ES-I3 (cell line): ENCODE data around the gene ZFP42.

Source experiments
- H3K36me3 ChIP-seq: 2 replicates; pipeline ENCODE4 v1.6.1; 2013; ENCODE audit warnings: mild to moderate bottlenecking, low read length, control low read depth, moderate library complexity; ENCODE audit not compliant: insufficient read depth
- H3K4me1 ChIP-seq: 2 replicates; pipeline ENCODE4 v1.6.1; 2013; ENCODE audit warnings: mild to moderate bottlenecking, control low read depth, low read length; ENCODE audit not compliant: insufficient read depth
- H3K9ac ChIP-seq: 2 replicates; pipeline ENCODE4 v1.6.1; 2013; ENCODE audit warnings: low read depth, mild to moderate bottlenecking, low read length, moderate library complexity
- H3K9me3 ChIP-seq: 2 replicates; pipeline ENCODE4 v1.6.1; 2013; ENCODE audit warnings: mild to moderate bottlenecking, low read length, moderate library complexity; ENCODE audit not compliant: control insufficient read depth, insufficient read depth

The ZFP42 gene

GRCh38 chr4:188005561-188005960 is 10.0 kb downstream of the ZFP42 start:
- H3K4me1 ChIP-seq = 0 out of 2 replicates have a peak, but pooled peaks cover 5% of the 10 kb centered on the region
- no peaks in the 10 kb centered on the region for H3K9me3 ChIP-seq
- H3K36me3 ChIP-seq = peaks cover 19% of the 10 kb centered on the region
- no peak overlapping the region for H3K9ac ChIP-seq

- peaks cover 17% of the 10 kb centered on the region for H3K36me3 ChIP-seq
- H3K9ac ChIP-seq = no peak overlapping the region
- H3K9me3 ChIP-seq = no peaks in the 10 kb centered on the region
- 0 out of 2 replicates have a peak, but pooled peaks cover 5% of the 10 kb centered on the region for H3K4me1 ChIP-seq
Measured at GRCh38 chr4:188006285-188006848, 10.8 kb downstream of the ZFP42 start.

- no peaks in the 10 kb centered on the region for H3K9me3 ChIP-seq
- no peak overlapping the region for H3K9ac ChIP-seq
- H3K36me3 ChIP-seq = peaks cover 7% of the 10 kb centered on the region
- H3K4me1 ChIP-seq = 0 out of 2 replicates have a peak, but pooled peaks cover 5% of the 10 kb centered on the region
Measured at GRCh38 chr4:188008377-188008776, 12.8 kb downstream of the ZFP42 start.

GRCh38 chr4:188012426-188012945 is 16.9 kb downstream of the ZFP42 start:
- Histone ChIP-seq H3K9ac (no peak overlapping the region), H3K36me3 (no peaks in the 10 kb centered on the region), H3K4me1 (peaks cover 26% of the 10 kb centered on the region), H3K9me3 (no peaks in the 10 kb centered on the region)

- no peaks in the 10 kb centered on the region for H3K36me3 ChIP-seq
- no peaks in the 10 kb centered on the region for H3K9me3 ChIP-seq
- H3K9ac ChIP-seq = no peak overlapping the region
- H3K4me1 ChIP-seq = peaks cover 31% of the 10 kb centered on the region
Measured at GRCh38 chr4:188015025-188015940, 19.7 kb downstream of the ZFP42 start.

GRCh38 chr4:188016754-188017153 is 21.2 kb downstream of the ZFP42 start:
- H3K36me3 ChIP-seq = no peaks in the 10 kb centered on the region
- H3K9ac ChIP-seq = no peak overlapping the region; the same call in 1 of the 2 replicates
- H3K9me3 ChIP-seq = no peaks in the 10 kb centered on the region
- peaks cover 39% of the 10 kb centered on the region for H3K4me1 ChIP-seq

- peaks cover 50% of the 10 kb centered on the region for H3K4me1 ChIP-seq
- H3K9me3 ChIP-seq = no peaks in the 10 kb centered on the region
- no peaks in the 10 kb centered on the region for H3K36me3 ChIP-seq
- no peak overlapping the region for H3K9ac ChIP-seq
Measured at GRCh38 chr4:188018262-188018661, 22.7 kb downstream of the ZFP42 start.

- H3K4me1 ChIP-seq = peaks cover 35% of the 10 kb centered on the region
- H3K36me3 ChIP-seq = no peaks in the 10 kb centered on the region
- H3K9me3 ChIP-seq = no peaks in the 10 kb centered on the region
- no peak overlapping the region for H3K9ac ChIP-seq
Measured at GRCh38 chr4:188021548-188022249, 26.1 kb downstream of the ZFP42 start.

- Histone ChIP-seq H3K4me1 (peaks cover 24% of the 10 kb centered on the region), H3K9ac (no peak overlapping the region; the same call in 1 of the 2 replicates), H3K9me3 (no peaks in the 10 kb centered on the region), H3K36me3 (no peaks in the 10 kb centered on the region)
Measured at GRCh38 chr4:188023682-188024081, 28.1 kb downstream of the ZFP42 start.

GRCh38 chr4:188025476-188025875 is 29.9 kb downstream of the ZFP42 start:
- Histone ChIP-seq H3K9me3 (no peaks in the 10 kb centered on the region), H3K36me3 (no peaks in the 10 kb centered on the region), H3K9ac (no peak overlapping the region), H3K4me1 (peaks cover 26% of the 10 kb centered on the region)

- Histone ChIP-seq H3K9me3 (no peaks in the 10 kb centered on the region), H3K9ac (no peak overlapping the region), H3K4me1 (peaks cover 13% of the 10 kb centered on the region), H3K36me3 (no peaks in the 10 kb centered on the region)
Measured at GRCh38 chr4:188029114-188029513, 33.5 kb downstream of the ZFP42 start.

GRCh38 chr4:188030401-188030800 is 34.8 kb downstream of the ZFP42 start:
- Histone ChIP-seq H3K9ac (no peak overlapping the region), H3K36me3 (no peaks in the 10 kb centered on the region), H3K4me1 (peaks cover 13% of the 10 kb centered on the region), H3K9me3 (no peaks in the 10 kb centered on the region)

GRCh38 chr4:188031751-188032150 is 36.2 kb downstream of the ZFP42 start:
- H3K9me3 ChIP-seq = no peaks in the 10 kb centered on the region
- H3K36me3 ChIP-seq = no peaks in the 10 kb centered on the region
- peak overlapping the region; percentile 43 for H3K9ac ChIP-seq
- H3K4me1 ChIP-seq = peaks cover 13% of the 10 kb centered on the region

- Histone ChIP-seq H3K9ac (peak overlapping the region; percentile 43; the same call in 1 of the 2 replicates), H3K9me3 (no peaks in the 10 kb centered on the region), H3K36me3 (no peaks in the 10 kb centered on the region), H3K4me1 (peaks cover 13% of the 10 kb centered on the region)
Measured at GRCh38 chr4:188032170-188032569, 36.6 kb downstream of the ZFP42 start.
